Measurements from ENCODE around the gene TMTC3.

GRCh38 chr12:88172844-88173407 lies 30.8 kb downstream of the TMTC3 start:
- TF ChIP-seq CTCF (IDR thresholded peaks at IDR 0.05) (no peak), POLR2A (IDR thresholded peaks at IDR 0.05) (no peak)

All from testis (tissue), 2 donors.